Neural cell (in vitro differentiated cells): ENCODE data around the gene TCN1. TPM values are rescaled to one million over a fixed set of nuclear protein-coding genes. Genes with fewer than 3 reads are reported as not detected.
"Not testable (repeated sequence)": the region's sequence is repeated elsewhere in the genome, so short reads cannot be mapped to it uniquely, and the experiment has no call there.

ENCODE experiments used
- H2AFZ ChIP-seq: fragments of 200-600, 300-800 bp; sonication (generic), shearing (Covaris generic); 2 replicates; pipeline ENCODE4 v1.6.0; 2014; ENCODE audit warnings: low read depth, mild to moderate bottlenecking, antibody characterized with exemption, low read length, moderate library complexity
- H3F3A ChIP-seq: fragments of 200-600 bp; shearing (Covaris generic); 2 replicates; pipeline ENCODE4 v1.6.1; 2016; ENCODE audit warnings: mild to moderate bottlenecking, moderate library complexity, mixed read lengths, antibody characterized with exemption, low read length; ENCODE audit not compliant: insufficient read depth, poor library complexity, severe bottlenecking
- H3K27ac ChIP-seq: fragments of 200-600, 300-800 bp; sonication (generic), shearing (Covaris generic); 2 replicates; pipeline ENCODE4 v1.5.1; 2014; ENCODE audit warnings: mild to moderate bottlenecking, low read length, moderate library complexity
- H3K27me3 ChIP-seq: fragments of 300-800, 200-600 bp; sonication (generic), shearing (Covaris generic); 2 replicates; pipeline ENCODE4 v1.6.0; 2014; ENCODE audit warnings: mild to moderate bottlenecking, low read depth, low read length, moderate library complexity; ENCODE audit not compliant: insufficient read depth
- H3K36me3 ChIP-seq: fragments of 300-800, 200-600 bp; sonication (generic), shearing (Covaris generic); 2 replicates; pipeline ENCODE4 v1.5.1; 2014; ENCODE audit warnings: mild to moderate bottlenecking, antibody characterized with exemption, low read length, moderate library complexity; ENCODE audit not compliant: insufficient read depth
- H3K4me2 ChIP-seq: fragments of 300-800, 200-600 bp; sonication (generic), shearing (Covaris generic); 2 replicates; pipeline ENCODE4 v1.6.0; 2014; ENCODE audit warnings: mild to moderate bottlenecking, low read length
- H3K4me3 ChIP-seq: fragments of 300-800, 200-600 bp; sonication (generic), shearing (Covaris generic); 2 replicates; pipeline ENCODE4 v1.5.1; 2014; ENCODE audit warnings: mild to moderate bottlenecking, low read length, moderate library complexity
- H3K79me2 ChIP-seq: fragments of 200-600 bp; shearing (Covaris generic); replicated peaks from 2 replicates; pipeline ENCODE4 v1.6.0; 2014; ENCODE audit warnings: mild to moderate bottlenecking, low read length, moderate library complexity; ENCODE audit not compliant: insufficient read depth
- H3K9ac ChIP-seq: fragments of 300-800, 200-600 bp; sonication (generic), shearing (Covaris generic); 2 replicates; pipeline ENCODE4 v1.6.1; 2016; ENCODE audit warnings: mild to moderate bottlenecking, low read length, mixed read lengths
- H3K9me2 ChIP-seq: fragments of 200-600 bp; shearing (Covaris generic); 2 replicates; pipeline ENCODE4 v1.6.1; 2016; ENCODE audit warnings: mild to moderate bottlenecking, low read length, mixed read lengths; ENCODE audit not compliant: insufficient read depth
- H3K9me3 ChIP-seq: fragments of 200-600, 300-800 bp; sonication (generic), shearing (Covaris generic); 2 replicates; pipeline ENCODE4 v1.6.1; 2016; ENCODE audit warnings: mild to moderate bottlenecking, mixed run types, low read length, moderate library complexity, mixed read lengths
- H4K20me1 ChIP-seq: fragments of 200-600 bp; shearing (Covaris generic); 2 replicates; pipeline ENCODE4 v1.6.1; 2016; ENCODE audit warnings: mild to moderate bottlenecking, mixed run types; ENCODE audit not compliant: insufficient read depth
- EP300 ChIP-seq: fragments of 450-650 bp; conservative IDR thresholded peaks from 2 replicates; pipeline ENCODE4 v1.6.1; 2014; ENCODE audit warnings: antibody characterized with exemption, mild to moderate bottlenecking, moderate library complexity; ENCODE audit not compliant: poor library complexity, severe bottlenecking
- EZH2 ChIP-seq: fragments of 200-600, 300-800 bp; shearing (Covaris generic), sonication (generic); IDR thresholded peaks from 2 replicates; pipeline ENCODE4 v1.6.1; 2014; ENCODE audit warnings: antibody characterized with exemption, low read length, borderline replicate concordance, mild to moderate bottlenecking; ENCODE audit not compliant: insufficient read depth, poor library complexity, severe bottlenecking
- MXI1 ChIP-seq: fragments of 450-650 bp; conservative IDR thresholded peaks from 2 replicates; pipeline ENCODE4 v1.6.1; 2014; ENCODE audit warnings: antibody characterized with exemption, mild to moderate bottlenecking; ENCODE audit not compliant: poor library complexity, severe bottlenecking
- POLR2AphosphoS5 ChIP-seq: IDR thresholded peaks from 2 replicates; pipeline ENCODE4 v1.6.1; 2012
- RAD21 ChIP-seq: fragments of 450-650 bp; conservative IDR thresholded peaks from 2 replicates; pipeline ENCODE4 v1.6.1; 2014; ENCODE audit warnings: antibody characterized with exemption, mild to moderate bottlenecking, moderate library complexity
- REST ChIP-seq: IDR thresholded peaks from 2 replicates; pipeline ENCODE4 v1.6.1; 2012; ENCODE audit warnings: borderline replicate concordance
- SMC3 ChIP-seq: fragments of 450-650 bp; conservative IDR thresholded peaks from 2 replicates; pipeline ENCODE4 v1.6.1; 2014; ENCODE audit warnings: antibody characterized with exemption, mild to moderate bottlenecking, moderate library complexity; ENCODE audit not compliant: poor library complexity
- TAF1 ChIP-seq: IDR thresholded peaks from 2 replicates; pipeline ENCODE4 v1.6.1; 2012; ENCODE audit warnings: low read depth
- polyA plus RNA-seq: library from polyadenylated mRNA; depleted of rRNA; stranded (reverse); fragments of >200 nt; gene quantifications from 2 replicates; pipeline ENCODE4 v1.2.3, GENCODE V29; 2014
- TF ChIP-seq, protein P1 (sequence below): fragments of 450-650 bp; IDR thresholded peaks from 2 replicates; pipeline ENCODE4 v1.5.1; 2014; ENCODE audit warnings: antibody characterized with exemption, mild to moderate bottlenecking, moderate library complexity; ENCODE audit not compliant: poor library complexity, severe bottlenecking

TCN1 gene
- polyA plus RNA-seq, 1 donor from 2014 or later = not detected

DNA sequence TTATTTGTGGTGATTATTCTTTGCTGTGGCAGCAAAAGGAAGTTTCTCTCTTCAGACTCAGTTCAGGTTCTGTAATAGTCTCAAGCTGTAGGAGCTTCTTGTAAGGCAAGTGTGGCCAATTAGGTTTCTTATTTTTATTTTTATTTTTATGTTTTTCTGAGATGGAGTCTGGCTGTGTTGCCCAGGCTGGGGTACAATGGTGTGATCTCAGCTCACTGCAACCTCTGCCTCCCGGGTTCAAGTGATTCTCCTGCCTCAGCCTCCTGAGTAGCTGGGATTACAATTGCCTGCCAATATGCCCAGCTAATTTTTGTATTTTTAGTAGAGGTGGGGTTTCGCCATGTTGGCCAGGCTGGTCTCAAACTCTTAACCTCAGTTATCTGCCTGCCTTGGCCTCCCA, 16.7 kb downstream of the TCN1 start:
- H3K4me2 ChIP-seq, H3K27ac ChIP-seq, H3K9me3 ChIP-seq, H3K9ac ChIP-seq, H3K36me3 ChIP-seq, H3K27me3 ChIP-seq, H3K79me2 ChIP-seq, H3F3A ChIP-seq, H3K9me2 ChIP-seq, H3K4me3 ChIP-seq, H4K20me1 ChIP-seq, H2AFZ ChIP-seq: not testable (repeated sequence)

GRCh38 chr11:59849129-59849528, 17.2 kb downstream of the TCN1 start:
- no peak for TF ChIP-seq RAD21
- TF ChIP-seq, protein P1, sequence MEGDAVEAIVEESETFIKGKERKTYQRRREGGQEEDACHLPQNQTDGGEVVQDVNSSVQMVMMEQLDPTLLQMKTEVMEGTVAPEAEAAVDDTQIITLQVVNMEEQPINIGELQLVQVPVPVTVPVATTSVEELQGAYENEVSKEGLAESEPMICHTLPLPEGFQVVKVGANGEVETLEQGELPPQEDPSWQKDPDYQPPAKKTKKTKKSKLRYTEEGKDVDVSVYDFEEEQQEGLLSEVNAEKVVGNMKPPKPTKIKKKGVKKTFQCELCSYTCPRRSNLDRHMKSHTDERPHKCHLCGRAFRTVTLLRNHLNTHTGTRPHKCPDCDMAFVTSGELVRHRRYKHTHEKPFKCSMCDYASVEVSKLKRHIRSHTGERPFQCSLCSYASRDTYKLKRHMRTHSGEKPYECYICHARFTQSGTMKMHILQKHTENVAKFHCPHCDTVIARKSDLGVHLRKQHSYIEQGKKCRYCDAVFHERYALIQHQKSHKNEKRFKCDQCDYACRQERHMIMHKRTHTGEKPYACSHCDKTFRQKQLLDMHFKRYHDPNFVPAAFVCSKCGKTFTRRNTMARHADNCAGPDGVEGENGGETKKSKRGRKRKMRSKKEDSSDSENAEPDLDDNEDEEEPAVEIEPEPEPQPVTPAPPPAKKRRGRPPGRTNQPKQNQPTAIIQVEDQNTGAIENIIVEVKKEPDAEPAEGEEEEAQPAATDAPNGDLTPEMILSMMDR = no peak
- no peak for TF ChIP-seq TAF1
- no peak for TF ChIP-seq MXI1
- TF ChIP-seq POLR2AphosphoS5 = no peak
- no peak for TF ChIP-seq EP300
- TF ChIP-seq EZH2 = no peak
- TF ChIP-seq REST = no peak
- TF ChIP-seq SMC3 = no peak
- no peak overlapping the region for H2AFZ ChIP-seq

DNA sequence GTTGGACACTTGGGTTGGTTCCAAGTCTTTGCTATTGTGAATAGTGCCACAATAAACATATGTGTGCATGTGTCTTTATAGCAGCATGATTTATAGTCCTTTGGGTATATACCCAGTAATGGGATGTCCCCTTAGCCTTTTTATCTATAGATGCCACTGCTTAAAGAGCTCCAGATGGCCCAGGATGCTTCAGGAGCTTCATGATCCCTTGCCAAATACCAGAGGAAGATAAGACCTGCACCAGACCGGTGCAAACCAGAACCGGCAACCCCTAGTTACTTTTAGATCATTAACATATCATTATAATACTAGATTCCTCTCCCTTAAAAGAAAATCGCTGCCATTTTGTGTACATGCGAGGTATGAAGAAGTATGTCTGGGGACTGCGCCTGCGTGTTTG, 17.8 kb downstream of the TCN1 start:
- H3K9me3 ChIP-seq, H3K4me3 ChIP-seq, H3F3A ChIP-seq, H4K20me1 ChIP-seq, H3K36me3 ChIP-seq, H3K9me2 ChIP-seq, H3K27me3 ChIP-seq, H3K9ac ChIP-seq, H3K27ac ChIP-seq, H2AFZ ChIP-seq, H3K4me2 ChIP-seq, H3K79me2 ChIP-seq: not testable (repeated sequence)

More at GRCh38 chr11:59849129-59849528, 17.2 kb downstream of the TCN1 start:
- Histone ChIP-seq H3K9ac (no peak overlapping the region), H3K27ac (no peak overlapping the region), H3K4me3 (no peak overlapping the region), H3K4me2 (no peak overlapping the region), H3K79me2 (no peaks in the 10 kb centered on the region), H3K36me3 (no peaks in the 10 kb centered on the region), H3K27me3 (no peaks in the 10 kb centered on the region), H4K20me1 (no peaks in the 10 kb centered on the region), H3K9me3 (no peaks in the 10 kb centered on the region), H3K9me2 (no peaks in the 10 kb centered on the region), H3F3A (no peaks in the 10 kb centered on the region)
